Panc1 (cell line): Measurements from ENCODE around the gene IGSF3. TPM values are rescaled to one million over a fixed set of nuclear protein-coding genes. Genes with fewer than 3 reads are reported as not detected.

ENCODE experiments used
- ATAC-seq: fragments of 200-7000 bp; cut with Tn5 transposase; 2 replicates; pipeline ENCODE4 v1.9.1; 2020; ENCODE audit warnings: mild to moderate bottlenecking, moderate library complexity
- BruUV-seq: library from RNA; stranded (reverse); fragments of 400-500 nt; replicated peaks from 2 replicates; lab custom pipeline; 2021; lab: Mats Ljungman, UMichigan
- CTCF ChIA-PET: fragments of 300-600 bp; sonication (Branson Sonifier 250); formaldehyde crosslinking; loops from one replicate; lab custom pipeline; 2022; ENCODE audit warnings: antibody characterized with exemption; lab: Charles Lee
- POLR2A ChIA-PET: fragments of 300-600 bp; sonication (Branson Sonifier 250); formaldehyde crosslinking; loops from one replicate; lab custom pipeline; 2022; ENCODE audit warnings: antibody characterized with exemption; lab: Charles Lee
- DNase-seq: peaks from one replicate; pipeline ENCODE4 v3.0.0-alpha.2; 2010; ENCODE audit warnings: low read depth, low spot score
- H3K27ac ChIP-seq: 2 replicates; pipeline ENCODE4 v1.5.1; 2011; ENCODE audit warnings: mild to moderate bottlenecking, low read length, inconsistent platforms
- H3K27me3 ChIP-seq: fragments of 200-500 bp; sonication (Bioruptor generic); 2 replicates; pipeline ENCODE4 v1.6.0; 2014; ENCODE audit warnings: low read length, inconsistent platforms; ENCODE audit not compliant: control insufficient read depth, insufficient read depth
- H3K36me3 ChIP-seq: fragments of 200-500 bp; sonication (Bioruptor generic); 2 replicates; pipeline ENCODE4 v1.5.1; 2014; ENCODE audit warnings: inconsistent platforms, mild to moderate bottlenecking, low read length, moderate library complexity; ENCODE audit not compliant: control insufficient read depth, insufficient read depth
- H3K4me1 ChIP-seq: 2 replicates; pipeline ENCODE4 v1.5.1; 2011; ENCODE audit warnings: inconsistent platforms, mild to moderate bottlenecking, low read length, moderate library complexity; ENCODE audit not compliant: control insufficient read depth, insufficient read depth
- H3K4me3 ChIP-seq, 2 experiments: 2 replicates each; pipeline ENCODE4 v1.5.1; 2011 to 2012; ENCODE audit warnings: low read depth in 2 of 2, low read length in 2 of 2, mild to moderate bottlenecking in 2 of 2, inconsistent platforms in 1 of 2, moderate library complexity in 1 of 2
- H3K9me3 ChIP-seq: fragments of 200-500 bp; sonication (Bioruptor generic); 2 replicates; pipeline ENCODE4 v1.5.1; 2014; ENCODE audit warnings: low read depth, mild to moderate bottlenecking, inconsistent platforms, low read length, moderate library complexity; ENCODE audit not compliant: control insufficient read depth, insufficient read depth
- POLR2AphosphoS5 ChIP-seq: IDR thresholded peaks from 2 replicates; pipeline ENCODE4 v1.6.1; 2012; ENCODE audit warnings: mild to moderate bottlenecking, low read depth, low read length, moderate library complexity
- SIN3A ChIP-seq: IDR thresholded peaks from 2 replicates; pipeline ENCODE4 v1.6.1; 2012; ENCODE audit warnings: low read depth, mild to moderate bottlenecking, low read length, moderate library complexity, borderline replicate concordance; ENCODE audit not compliant: insufficient read depth
- TCF7L2 ChIP-seq: IDR thresholded peaks from 2 replicates; pipeline ENCODE4 v1.6.1; 2011; ENCODE audit warnings: mild to moderate bottlenecking, low read depth, low read length, inconsistent platforms
- in situ Hi-C: cut with HindIII; loops from 2 replicates; pipeline ENCODE4 v1.10.0; 2016; ENCODE audit warnings: low sequenced_read_pairs, low pct_unique_long_range_greater_than_20kb
- intact Hi-C: fragments of 100-400 bp; cut with micrococcal nuclease; formaldehyde crosslinking; loops from one replicate; pipeline ENCODE4 v1.10.0; 2022; ENCODE audit not compliant: unreplicated experiment
- total RNA-seq: library from RNA; stranded (reverse); gene quantifications from one replicate; pipeline ENCODE4 v1.2.1, GENCODE V29; 2021; ENCODE audit not compliant: unreplicated experiment
- TF ChIP-seq, protein P1 (sequence below), 2 experiments: IDR thresholded peaks; 2 replicates each; pipeline ENCODE4 v1.6.1; 2011 to 2012; ENCODE audit warnings: low read depth in 2 of 2, control low read depth in 1 of 2, low read length in 1 of 2, mild to moderate bottlenecking in 1 of 2, moderate library complexity in 1 of 2; ENCODE audit not compliant: insufficient read depth in 1 of 2
- TF ChIP-seq, protein P2 (sequence below): fragments of 450-650 bp; IDR thresholded peaks from 2 replicates; pipeline ENCODE4 v1.5.1; 2017; ENCODE audit warnings: mild to moderate bottlenecking

IGSF3 gene
- total RNA-seq, 1 experiment from 2014 or later, result 9.3 TPM

DNA sequence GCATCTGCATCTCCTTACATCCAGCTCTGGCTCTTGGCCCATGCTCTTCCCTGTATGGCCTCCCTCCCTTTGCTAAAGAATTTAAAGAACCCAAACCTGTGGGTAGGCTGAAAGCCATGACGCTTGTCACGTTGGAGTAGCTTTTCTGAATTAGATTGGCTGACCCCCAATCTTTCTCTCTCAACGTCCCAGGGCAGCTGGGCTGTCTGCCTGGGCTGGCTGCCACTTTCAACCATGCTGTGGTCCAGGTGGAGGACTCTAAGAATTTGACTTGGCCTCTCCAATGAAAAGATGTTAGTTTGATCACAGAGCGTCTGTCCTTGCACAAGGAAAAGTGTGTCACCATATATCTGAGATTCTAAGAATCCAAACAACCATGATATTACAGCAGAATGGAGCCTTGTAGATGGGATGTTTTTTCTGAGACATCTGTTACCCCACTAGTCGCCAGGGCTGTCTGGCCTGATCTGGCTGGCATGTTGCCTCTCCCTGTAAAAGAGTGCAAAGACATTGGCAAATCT is 6.5 kb upstream of the IGSF3 start:
- no peak for DNase-seq
- H3K4me3 ChIP-seq, result no peak overlapping the region
- TF ChIP-seq, protein P1, sequence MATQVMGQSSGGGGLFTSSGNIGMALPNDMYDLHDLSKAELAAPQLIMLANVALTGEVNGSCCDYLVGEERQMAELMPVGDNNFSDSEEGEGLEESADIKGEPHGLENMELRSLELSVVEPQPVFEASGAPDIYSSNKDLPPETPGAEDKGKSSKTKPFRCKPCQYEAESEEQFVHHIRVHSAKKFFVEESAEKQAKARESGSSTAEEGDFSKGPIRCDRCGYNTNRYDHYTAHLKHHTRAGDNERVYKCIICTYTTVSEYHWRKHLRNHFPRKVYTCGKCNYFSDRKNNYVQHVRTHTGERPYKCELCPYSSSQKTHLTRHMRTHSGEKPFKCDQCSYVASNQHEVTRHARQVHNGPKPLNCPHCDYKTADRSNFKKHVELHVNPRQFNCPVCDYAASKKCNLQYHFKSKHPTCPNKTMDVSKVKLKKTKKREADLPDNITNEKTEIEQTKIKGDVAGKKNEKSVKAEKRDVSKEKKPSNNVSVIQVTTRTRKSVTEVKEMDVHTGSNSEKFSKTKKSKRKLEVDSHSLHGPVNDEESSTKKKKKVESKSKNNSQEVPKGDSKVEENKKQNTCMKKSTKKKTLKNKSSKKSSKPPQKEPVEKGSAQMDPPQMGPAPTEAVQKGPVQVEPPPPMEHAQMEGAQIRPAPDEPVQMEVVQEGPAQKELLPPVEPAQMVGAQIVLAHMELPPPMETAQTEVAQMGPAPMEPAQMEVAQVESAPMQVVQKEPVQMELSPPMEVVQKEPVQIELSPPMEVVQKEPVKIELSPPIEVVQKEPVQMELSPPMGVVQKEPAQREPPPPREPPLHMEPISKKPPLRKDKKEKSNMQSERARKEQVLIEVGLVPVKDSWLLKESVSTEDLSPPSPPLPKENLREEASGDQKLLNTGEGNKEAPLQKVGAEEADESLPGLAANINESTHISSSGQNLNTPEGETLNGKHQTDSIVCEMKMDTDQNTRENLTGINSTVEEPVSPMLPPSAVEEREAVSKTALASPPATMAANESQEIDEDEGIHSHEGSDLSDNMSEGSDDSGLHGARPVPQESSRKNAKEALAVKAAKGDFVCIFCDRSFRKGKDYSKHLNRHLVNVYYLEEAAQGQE (IDR thresholded peaks at IDR 0.05; ENCODE audit: insufficient read depth in 1 of 2, low read depth in 2 of 2, low read length in 1 of 2), result no peak
- TF ChIP-seq POLR2AphosphoS5 (no peak), SIN3A (no peak), TCF7L2 (no peak)
- TF ChIP-seq, protein P2, sequence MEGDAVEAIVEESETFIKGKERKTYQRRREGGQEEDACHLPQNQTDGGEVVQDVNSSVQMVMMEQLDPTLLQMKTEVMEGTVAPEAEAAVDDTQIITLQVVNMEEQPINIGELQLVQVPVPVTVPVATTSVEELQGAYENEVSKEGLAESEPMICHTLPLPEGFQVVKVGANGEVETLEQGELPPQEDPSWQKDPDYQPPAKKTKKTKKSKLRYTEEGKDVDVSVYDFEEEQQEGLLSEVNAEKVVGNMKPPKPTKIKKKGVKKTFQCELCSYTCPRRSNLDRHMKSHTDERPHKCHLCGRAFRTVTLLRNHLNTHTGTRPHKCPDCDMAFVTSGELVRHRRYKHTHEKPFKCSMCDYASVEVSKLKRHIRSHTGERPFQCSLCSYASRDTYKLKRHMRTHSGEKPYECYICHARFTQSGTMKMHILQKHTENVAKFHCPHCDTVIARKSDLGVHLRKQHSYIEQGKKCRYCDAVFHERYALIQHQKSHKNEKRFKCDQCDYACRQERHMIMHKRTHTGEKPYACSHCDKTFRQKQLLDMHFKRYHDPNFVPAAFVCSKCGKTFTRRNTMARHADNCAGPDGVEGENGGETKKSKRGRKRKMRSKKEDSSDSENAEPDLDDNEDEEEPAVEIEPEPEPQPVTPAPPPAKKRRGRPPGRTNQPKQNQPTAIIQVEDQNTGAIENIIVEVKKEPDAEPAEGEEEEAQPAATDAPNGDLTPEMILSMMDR, result no peak
- H3K27me3 ChIP-seq, result no peaks in the 10 kb centered on the region
- no TSS peak for BruUV-seq
- ATAC-seq, result no peak
- CTCF ChIA-PET, result no interaction called here
- POLR2A ChIA-PET, result no interaction called here
- in situ Hi-C loops, result no loop called here
- intact Hi-C loops, result no loop called here
- H3K27ac ChIP-seq, result no peak overlapping the region
- H3K4me1 ChIP-seq, result no peaks in the 10 kb centered on the region
- H3K36me3 ChIP-seq, result no peaks in the 10 kb centered on the region
- H3K9me3 ChIP-seq, result no peaks in the 10 kb centered on the region

DNA sequence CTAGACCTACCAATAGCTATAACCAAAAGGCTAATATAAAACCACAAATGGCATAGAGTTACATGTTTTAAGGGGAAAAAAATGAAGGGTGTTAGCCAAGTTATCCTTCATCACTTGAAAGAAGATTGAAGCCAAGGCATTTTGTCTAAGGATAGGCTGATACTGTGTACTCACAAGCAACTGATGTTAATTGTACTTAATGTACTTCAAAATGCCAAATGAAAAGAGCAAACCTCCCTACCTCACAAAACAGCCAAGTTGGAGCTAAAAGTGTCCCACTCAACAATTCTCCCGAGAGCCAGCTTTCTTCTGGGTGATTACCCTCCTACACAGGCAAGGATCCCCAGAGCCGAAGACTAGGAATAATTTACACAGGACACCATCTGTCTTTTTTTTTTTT is 4.4 kb upstream of the IGSF3 start:
- Histone ChIP-seq H3K36me3 (no peaks in the 10 kb centered on the region; the same call in 1 of the 2 replicates), H3K9me3 (no peaks in the 10 kb centered on the region), H3K4me3 (no peak overlapping the region), H3K27ac (no peak overlapping the region), H3K4me1 (peaks cover under 1% of the 10 kb centered on the region), H3K27me3 (no peaks in the 10 kb centered on the region)
- DNase-seq, result no peak
- intact Hi-C loops, result no loop called here
- in situ Hi-C loops, result no loop called here
- CTCF ChIA-PET, result interaction anchor here (1.0 kb wide), 1 partner anchor 97 kb away, joined by 3 read pairs; no protein-coding TSS in a partner anchor
- BruUV-seq, result no TSS peak
- POLR2A ChIA-PET, result no interaction called here
- no peak for ATAC-seq
- TF ChIP-seq, protein P1 (IDR thresholded peaks at IDR 0.05; ENCODE audit: insufficient read depth in 1 of 2, low read depth in 2 of 2, low read length in 1 of 2), result no peak
- TF ChIP-seq, protein P2, result no peak
- no peak for TF ChIP-seq TCF7L2
- no peak for TF ChIP-seq SIN3A
- no peak for TF ChIP-seq POLR2AphosphoS5
